ENCODE data around the gene PID1.

DNA sequence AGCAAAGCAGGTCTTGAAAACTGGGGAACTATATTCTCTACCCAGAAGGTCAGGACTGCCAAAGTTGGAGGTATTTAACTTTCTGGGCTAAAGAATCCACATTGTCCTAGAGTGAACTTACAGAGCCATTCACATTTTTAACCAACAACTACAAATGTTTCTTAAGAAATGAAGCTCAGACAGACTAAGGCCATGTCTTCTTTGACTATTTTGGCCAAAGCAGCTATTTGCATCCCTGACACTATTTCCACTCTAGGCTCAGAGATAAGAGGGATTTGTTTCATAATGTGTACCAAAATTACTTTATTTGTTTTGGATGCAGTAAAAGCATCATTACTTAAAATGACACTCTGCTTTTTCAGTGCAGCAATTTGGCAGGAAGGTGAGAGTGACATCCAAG lies 18.1 kb downstream of the PID1 start:
- TF ChIP-seq, protein P1, sequence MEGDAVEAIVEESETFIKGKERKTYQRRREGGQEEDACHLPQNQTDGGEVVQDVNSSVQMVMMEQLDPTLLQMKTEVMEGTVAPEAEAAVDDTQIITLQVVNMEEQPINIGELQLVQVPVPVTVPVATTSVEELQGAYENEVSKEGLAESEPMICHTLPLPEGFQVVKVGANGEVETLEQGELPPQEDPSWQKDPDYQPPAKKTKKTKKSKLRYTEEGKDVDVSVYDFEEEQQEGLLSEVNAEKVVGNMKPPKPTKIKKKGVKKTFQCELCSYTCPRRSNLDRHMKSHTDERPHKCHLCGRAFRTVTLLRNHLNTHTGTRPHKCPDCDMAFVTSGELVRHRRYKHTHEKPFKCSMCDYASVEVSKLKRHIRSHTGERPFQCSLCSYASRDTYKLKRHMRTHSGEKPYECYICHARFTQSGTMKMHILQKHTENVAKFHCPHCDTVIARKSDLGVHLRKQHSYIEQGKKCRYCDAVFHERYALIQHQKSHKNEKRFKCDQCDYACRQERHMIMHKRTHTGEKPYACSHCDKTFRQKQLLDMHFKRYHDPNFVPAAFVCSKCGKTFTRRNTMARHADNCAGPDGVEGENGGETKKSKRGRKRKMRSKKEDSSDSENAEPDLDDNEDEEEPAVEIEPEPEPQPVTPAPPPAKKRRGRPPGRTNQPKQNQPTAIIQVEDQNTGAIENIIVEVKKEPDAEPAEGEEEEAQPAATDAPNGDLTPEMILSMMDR (IDR thresholded peaks at IDR 0.05; ENCODE audit: low read length), result no peak
- TF ChIP-seq EZH2 (optimal IDR thresholded peaks at IDR 0.05; ENCODE audit: low read depth, low read length), result no peak
- no peak for TF ChIP-seq EZH2phosphoT487 (IDR thresholded peaks at IDR 0.05; ENCODE audit: low read length)
